Lower leg skin (tissue), 3 donors: Measurements from ENCODE around the gene MSH3.

Source experiments
- CTCF ChIP-seq, 3 donors: fragments of 450-650 bp; IDR thresholded peaks; one replicate each; pipeline ENCODE4 v1.5.1; 2016; ENCODE audit warnings: antibody characterized with exemption in 3 of 3, mild to moderate bottlenecking in 3 of 3, moderate library complexity in 2 of 3
- POLR2A ChIP-seq, 2 donors: fragments of 450-650 bp; IDR thresholded peaks; one replicate each; pipeline ENCODE4 v1.6.1; 2016 to 2017; ENCODE audit warnings: antibody characterized with exemption in 2 of 2, mild to moderate bottlenecking in 1 of 2, moderate library complexity in 1 of 2

DNA sequence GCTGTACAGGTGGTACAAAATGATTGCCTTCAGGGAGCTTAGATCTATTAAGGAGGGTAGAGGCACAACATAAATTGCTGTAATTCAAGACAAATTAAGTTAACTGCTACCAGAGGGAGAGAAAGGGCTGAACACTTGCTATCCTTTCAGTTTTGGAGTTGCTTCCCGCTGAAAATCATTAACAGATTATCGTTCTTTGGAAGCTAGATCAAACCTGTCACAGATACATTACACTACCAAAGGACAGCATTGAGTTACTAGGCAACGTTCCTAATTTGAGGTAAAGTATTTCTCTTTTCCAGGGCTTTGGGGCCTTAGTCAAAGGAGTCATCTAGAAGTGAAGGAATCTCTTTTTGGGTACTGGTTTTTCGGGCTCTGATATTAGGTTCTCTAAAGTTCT lies 85.0 kb downstream of the MSH3 start:
- TF ChIP-seq CTCF (IDR thresholded peaks at IDR 0.05) (no peak), POLR2A (IDR thresholded peaks at IDR 0.05) (no peak)
